Measurements from ENCODE around the gene CRB1.

Gene CRB1

DNA sequence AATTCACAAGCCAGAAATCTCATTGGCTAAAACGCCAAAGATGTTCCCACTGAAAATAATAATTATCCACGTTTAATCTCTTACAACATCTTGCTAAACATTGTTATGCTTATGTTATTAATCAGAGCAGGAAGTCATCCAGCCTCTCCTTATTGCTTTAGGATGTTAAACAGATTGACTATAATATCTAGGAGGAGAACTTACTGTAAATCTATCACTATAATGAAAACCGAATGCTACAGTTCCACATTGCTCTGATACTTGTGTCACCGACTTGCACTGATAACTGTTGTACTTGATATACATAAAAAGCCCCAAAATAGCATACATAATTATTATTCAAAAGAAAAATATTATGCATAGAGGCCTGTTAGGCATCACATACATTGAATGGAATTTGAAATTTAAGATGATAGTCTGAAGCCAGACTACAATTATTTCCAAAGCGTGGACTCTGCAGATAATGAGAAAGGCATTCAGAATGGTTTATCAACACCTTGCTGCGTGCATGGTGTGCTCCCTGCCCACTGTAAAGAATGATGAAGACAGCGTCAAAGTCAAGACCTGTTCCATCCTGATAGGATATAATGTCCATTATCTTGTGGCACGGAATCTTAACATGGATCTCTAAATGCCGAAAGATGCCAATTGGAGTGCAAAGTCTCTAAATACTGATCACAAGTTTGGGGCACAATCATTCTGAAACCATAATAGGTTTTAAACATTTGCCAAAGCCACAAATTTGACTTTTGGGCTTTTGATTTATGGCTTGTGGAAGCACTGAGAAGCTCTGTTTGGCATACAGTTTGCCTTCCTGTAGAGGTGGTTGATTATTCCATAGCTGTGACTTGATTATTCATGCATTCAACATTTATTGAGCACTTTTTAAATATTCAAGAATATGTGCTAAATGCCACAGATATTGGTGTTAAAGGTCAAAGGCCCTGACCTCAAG lies 71.3 kb downstream of the CRB1 start:
- DNase-seq (ENCODE audit: low read depth) = no peak
- no peak overlapping the region for H3K4me3 ChIP-seq (ENCODE audit: low read depth, low read length)
- TF ChIP-seq CTCF (conservative IDR thresholded peaks at IDR 0.05; ENCODE audit: low read depth, low read length) = no peak

DNA sequence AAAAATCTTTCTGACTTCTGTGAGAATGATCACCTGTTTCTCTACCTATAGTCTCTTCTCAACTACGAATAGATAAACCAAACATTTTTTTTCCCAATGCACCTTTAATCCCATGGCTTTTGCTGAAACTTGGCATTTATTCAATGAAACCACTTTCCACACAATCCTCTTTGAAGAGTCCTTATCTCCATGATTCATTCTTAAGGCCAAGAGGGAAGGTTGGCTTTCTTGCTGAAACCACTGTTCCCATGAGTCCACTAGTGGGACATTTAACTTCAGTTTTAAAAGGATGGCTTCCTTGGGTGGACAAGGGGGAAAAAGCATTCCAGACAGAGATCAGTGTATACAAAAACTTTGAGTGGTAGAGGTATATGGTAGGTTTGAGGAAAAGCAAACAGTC lies 73.6 kb downstream of the CRB1 start:
- no peak for TF ChIP-seq CTCF (conservative IDR thresholded peaks at IDR 0.05; ENCODE audit: low read depth, low read length)
- no peak overlapping the region for H3K4me3 ChIP-seq (ENCODE audit: low read depth, low read length)
- no peak for DNase-seq (ENCODE audit: low read depth)

- peak; percentile 52 for DNase-seq (ENCODE audit: low read depth)
- no peak overlapping the region for H3K4me3 ChIP-seq (ENCODE audit: low read depth, low read length)
- TF ChIP-seq CTCF (conservative IDR thresholded peaks at IDR 0.05; ENCODE audit: low read depth, low read length) = no peak
These were observed 74.1 kb downstream of the CRB1 start for GRCh38 chr1:197342044-197342565.

- TF ChIP-seq CTCF (conservative IDR thresholded peaks at IDR 0.05; ENCODE audit: low read depth, low read length) = no peak
- no peak for DNase-seq (ENCODE audit: low read depth)
- no peak overlapping the region for H3K4me3 ChIP-seq (ENCODE audit: low read depth, low read length)
These were observed 74.6 kb downstream of the CRB1 start for GRCh38 chr1:197342669-197343068.

DNA sequence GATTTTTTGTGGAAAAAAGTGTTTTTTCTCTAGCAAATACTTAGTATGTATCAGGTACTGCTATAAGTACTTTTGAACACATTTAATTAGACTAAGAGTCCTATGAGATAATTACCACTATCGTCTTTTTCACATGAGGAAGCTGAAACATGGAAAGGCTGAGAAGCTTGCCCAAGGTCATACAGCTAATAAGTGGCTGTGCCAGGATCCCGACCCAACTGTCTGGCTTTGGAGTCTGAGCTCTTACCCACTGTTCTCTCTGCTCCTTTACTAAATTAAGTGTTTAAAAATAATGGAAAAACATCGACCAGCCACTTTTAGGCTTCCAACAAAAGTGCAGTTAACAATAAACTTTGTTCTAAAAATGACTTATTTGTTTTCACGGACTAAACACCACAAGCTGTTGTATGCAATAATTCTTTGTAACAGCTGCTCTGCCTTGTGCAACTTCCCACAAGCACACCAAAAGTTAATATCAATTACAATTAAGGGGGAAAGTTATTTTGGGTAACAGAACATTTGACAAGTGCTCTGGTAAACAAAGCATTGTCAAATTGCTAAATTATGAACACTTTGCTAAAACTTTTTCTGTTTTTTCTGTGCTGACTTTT lies 75.7 kb downstream of the CRB1 start:
- no peak for DNase-seq (ENCODE audit: low read depth)
- TF ChIP-seq CTCF (conservative IDR thresholded peaks at IDR 0.05; ENCODE audit: low read depth, low read length) = no peak
- no peak overlapping the region for H3K4me3 ChIP-seq (ENCODE audit: low read depth, low read length)

GRCh38 chr1:197351821-197352440 lies 83.9 kb downstream of the CRB1 start:
- no peak overlapping the region for H3K4me3 ChIP-seq (ENCODE audit: low read depth, low read length)
- no peak for DNase-seq (ENCODE audit: low read depth)
- no peak for TF ChIP-seq CTCF (conservative IDR thresholded peaks at IDR 0.05; ENCODE audit: low read depth, low read length)

All from choroid plexus epithelial cell (primary cell).